CD14-positive monocyte (primary cell): ENCODE measurements around the gene EPHA7. TPM values are rescaled to one million over a fixed set of nuclear protein-coding genes. Genes with fewer than 3 reads are reported as not detected.

Experiments
- DNase-seq, 3 donors: peaks; one replicate each; pipeline ENCODE4 v3.0.0-alpha.2; 2011 to 2022
- H2AFZ ChIP-seq: 2 replicates; pipeline ENCODE4 v1.6.0; 2012; ENCODE audit warnings: mild to moderate bottlenecking, low read depth, low read length, inconsistent platforms; ENCODE audit not compliant: insufficient read depth, poor library complexity, severe bottlenecking
- H3K27ac ChIP-seq, 2 donors: 1 replicate in 1 of 2; 2 replicates in 1 of 2; pipeline ENCODE4 v1.5.1; 2012 to 2013; ENCODE audit warnings: low read length in 2 of 2, control low read depth in 1 of 2, inconsistent platforms in 1 of 2, low read depth in 1 of 2, mild to moderate bottlenecking in 1 of 2
- H3K27me3 ChIP-seq, 2 donors: one replicate each; pipeline versions ENCODE4 v1.6.0 to v1.6.1; 2011 to 2013; ENCODE audit warnings: low read length in 2 of 2; ENCODE audit not compliant: control insufficient read depth in 2 of 2, insufficient read depth in 2 of 2
- H3K36me3 ChIP-seq, 2 donors: replicated peaks in 1 of 2; 1 replicate in 1 of 2; 2 replicates in 1 of 2; pipeline versions ENCODE4 v1.5.1 to v1.6.1; 2012 to 2013; ENCODE audit warnings: low read length in 2 of 2, control low read depth in 1 of 2, inconsistent platforms in 1 of 2, mild to moderate bottlenecking in 1 of 2; ENCODE audit not compliant: insufficient read depth in 2 of 2, control insufficient read depth in 1 of 2
- H3K4me1 ChIP-seq, 2 donors: 1 replicate in 1 of 2; 2 replicates in 1 of 2; pipeline versions ENCODE4 v1.5.1 to v1.6.1; 2012 to 2013; ENCODE audit warnings: low read length in 2 of 2, control low read depth in 1 of 2, inconsistent platforms in 1 of 2, mild to moderate bottlenecking in 1 of 2, moderate library complexity in 1 of 2; ENCODE audit not compliant: insufficient read depth in 2 of 2, control insufficient read depth in 1 of 2
- H3K4me2 ChIP-seq: replicated peaks from 2 replicates; pipeline ENCODE3; 2012; ENCODE audit warnings: low read length, moderate library complexity, mild to moderate bottlenecking; ENCODE audit not compliant: poor library complexity, severe bottlenecking; ENCODE audit errors: extremely low read depth
- H3K4me3 ChIP-seq, 3 experiments: fragments of 200-600 bp in 1 of 3; sonication (generic) in 1 of 3; replicated peaks in 1 of 3; 1 replicate in 2 of 3; 2 replicates in 1 of 3; pipeline ENCODE4 v1.5.1; 2011 to 2013; ENCODE audit warnings: low read length in 3 of 3, mild to moderate bottlenecking in 3 of 3, control low read depth in 2 of 3, low read depth in 2 of 3, inconsistent platforms in 1 of 3, moderate library complexity in 1 of 3
- H3K79me2 ChIP-seq: 2 replicates; pipeline ENCODE4 v1.6.0; 2012; ENCODE audit warnings: mild to moderate bottlenecking, control low read depth, inconsistent platforms, low read length, moderate library complexity; ENCODE audit not compliant: insufficient read depth
- H3K9ac ChIP-seq: 2 replicates; pipeline ENCODE4 v1.6.0; 2017; ENCODE audit warnings: low read length, mild to moderate bottlenecking; ENCODE audit not compliant: insufficient read depth, poor library complexity, severe bottlenecking
- H3K9me3 ChIP-seq, 2 donors: replicated peaks in 1 of 2; 1 replicate in 1 of 2; 2 replicates in 1 of 2; pipeline versions ENCODE4 v1.5.1 to v1.6.1; 2012 to 2013; ENCODE audit warnings: low read length in 2 of 2, control low read depth in 1 of 2; ENCODE audit not compliant: control insufficient read depth in 1 of 2, insufficient read depth in 1 of 2
- H4K20me1 ChIP-seq: 2 replicates; pipeline ENCODE4 v1.6.0; 2012; ENCODE audit warnings: mild to moderate bottlenecking, low read length, control low read depth, moderate library complexity; ENCODE audit not compliant: insufficient read depth
- H3K27ac Mint-ChIP-seq, 7 donors: one replicate each; pipeline ENCODE4 v1.8.0; 2020; ENCODE audit warnings: mild to moderate bottlenecking in 7 of 7, mixed read lengths in 7 of 7, moderate library complexity in 6 of 7, inconsistent platforms in 2 of 7
- H3K27me3 Mint-ChIP-seq, 3 donors: one replicate each; pipeline ENCODE4 v1.8.0; 2021 to 2022; ENCODE audit warnings: low read depth in 3 of 3, mild to moderate bottlenecking in 3 of 3, mixed read lengths in 3 of 3, moderate library complexity in 3 of 3, inconsistent platforms in 1 of 3
- H3K36me3 Mint-ChIP-seq, 2 donors: one replicate each; pipeline ENCODE4 v1.8.0; 2020; ENCODE audit warnings: mixed read lengths in 2 of 2, inconsistent platforms in 1 of 2, mild to moderate bottlenecking in 1 of 2
- H3K4me1 Mint-ChIP-seq: one replicate; pipeline ENCODE4 v1.8.0; 2020; ENCODE audit warnings: mild to moderate bottlenecking, mixed read lengths
- H3K4me3 Mint-ChIP-seq, 2 donors: one replicate each; pipeline ENCODE4 v1.8.0; 2020; ENCODE audit warnings: mild to moderate bottlenecking in 2 of 2, mixed read lengths in 2 of 2, moderate library complexity in 1 of 2
- H3K9me3 Mint-ChIP-seq, 7 donors: one replicate each; pipeline ENCODE4 v1.8.0; 2020 to 2022; ENCODE audit warnings: mixed read lengths in 7 of 7, mild to moderate bottlenecking in 6 of 7, moderate library complexity in 6 of 7, inconsistent platforms in 2 of 7
- WGBS: methylation state at CpG from one replicate; pipeline ENCODE4 v1.1.5; 2013; ENCODE audit warnings: missing lambda C conversion rate; ENCODE audit not compliant: insufficient coverage; 5-methylcytosine and 5-hydroxymethylcytosine counted together
- intact Hi-C, 2 donors: fragments of 100-400 bp; cut with micrococcal nuclease; formaldehyde crosslinking; loops; one replicate each; pipeline versions ENCODE4 v1.15.0 to v1.15.1; 2023
- polyA plus RNA-seq, 3 donors: library from polyadenylated mRNA; depleted of rRNA in 1 of 3; unstranded in 2 of 3; stranded (reverse) in 1 of 3; fragments of 300-500 nt in 2 of 3; fragments of >200 nt in 1 of 3; fragmentation: Illumina TruSeq in 2 of 3; gene quantifications; 1 replicate in 2 of 3; 2 replicates in 1 of 3; pipeline ENCODE4 v1.2.3, GENCODE V29; 2012 to 2021
- TF ChIP-seq, protein P1 (sequence below): fragments of 200-600 bp; IDR thresholded peaks from one replicate; pipeline ENCODE4 v1.8.0; 2022; ENCODE audit warnings: antibody characterized with exemption, mild to moderate bottlenecking

Gene EPHA7
- polyA plus RNA-seq, 3 donors: not detected

GRCh38 chr6:93329301-93330000 is 89.9 kb downstream of the EPHA7 start:
- Histone ChIP-seq H3K9ac (no peak overlapping the region), H3K36me3 (no peaks in the 10 kb centered on the region), H3K79me2 (no peaks in the 10 kb centered on the region), H3K27me3 (no peaks in the 10 kb centered on the region), H2AFZ (no peak overlapping the region), H3K9me3 (no peaks in the 10 kb centered on the region), H3K4me1 (no peaks in the 10 kb centered on the region), H4K20me1 (no peaks in the 10 kb centered on the region), H3K4me3 (no peak overlapping the region), H3K27ac (no peak overlapping the region), H3K4me2 (no peak overlapping the region)
- TF ChIP-seq, protein P1, sequence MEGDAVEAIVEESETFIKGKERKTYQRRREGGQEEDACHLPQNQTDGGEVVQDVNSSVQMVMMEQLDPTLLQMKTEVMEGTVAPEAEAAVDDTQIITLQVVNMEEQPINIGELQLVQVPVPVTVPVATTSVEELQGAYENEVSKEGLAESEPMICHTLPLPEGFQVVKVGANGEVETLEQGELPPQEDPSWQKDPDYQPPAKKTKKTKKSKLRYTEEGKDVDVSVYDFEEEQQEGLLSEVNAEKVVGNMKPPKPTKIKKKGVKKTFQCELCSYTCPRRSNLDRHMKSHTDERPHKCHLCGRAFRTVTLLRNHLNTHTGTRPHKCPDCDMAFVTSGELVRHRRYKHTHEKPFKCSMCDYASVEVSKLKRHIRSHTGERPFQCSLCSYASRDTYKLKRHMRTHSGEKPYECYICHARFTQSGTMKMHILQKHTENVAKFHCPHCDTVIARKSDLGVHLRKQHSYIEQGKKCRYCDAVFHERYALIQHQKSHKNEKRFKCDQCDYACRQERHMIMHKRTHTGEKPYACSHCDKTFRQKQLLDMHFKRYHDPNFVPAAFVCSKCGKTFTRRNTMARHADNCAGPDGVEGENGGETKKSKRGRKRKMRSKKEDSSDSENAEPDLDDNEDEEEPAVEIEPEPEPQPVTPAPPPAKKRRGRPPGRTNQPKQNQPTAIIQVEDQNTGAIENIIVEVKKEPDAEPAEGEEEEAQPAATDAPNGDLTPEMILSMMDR: no peak
- no peak overlapping the region for H3K4me3 Mint-ChIP-seq
- H3K27ac Mint-ChIP-seq: no peak overlapping the region
- no peak for DNase-seq
- no CpG with 5 or more reads among the region's 2 CpGs for WGBS
- no peaks in the 10 kb centered on the region for H3K9me3 Mint-ChIP-seq
- H3K4me1 Mint-ChIP-seq: no peaks in the 10 kb centered on the region
- H3K27me3 Mint-ChIP-seq: no peaks in the 10 kb centered on the region
- intact Hi-C loops: no loop called here
- H3K36me3 Mint-ChIP-seq: no peaks in the 10 kb centered on the region

- H3K27ac Mint-ChIP-seq: no peak overlapping the region
- Histone ChIP-seq H2AFZ (no peak overlapping the region), H3K4me1 (no peaks in the 10 kb centered on the region), H3K9ac (no peak overlapping the region), H3K27ac (no peak overlapping the region), H3K36me3 (no peaks in the 10 kb centered on the region), H3K4me2 (no peak overlapping the region), H3K27me3 (no peaks in the 10 kb centered on the region), H3K4me3 (no peak overlapping the region), H4K20me1 (no peaks in the 10 kb centered on the region), H3K9me3 (no peaks in the 10 kb centered on the region), H3K79me2 (no peaks in the 10 kb centered on the region)
- no peaks in the 10 kb centered on the region for H3K27me3 Mint-ChIP-seq
- no peaks in the 10 kb centered on the region for H3K36me3 Mint-ChIP-seq
- intact Hi-C loops: no loop called here
- DNase-seq: no peak
- WGBS: 100% methylated on average over 1 of the region's 3 CpGs
- TF ChIP-seq, protein P1: no peak
- H3K4me1 Mint-ChIP-seq: no peaks in the 10 kb centered on the region
- H3K4me3 Mint-ChIP-seq: no peak overlapping the region
- no peaks in the 10 kb centered on the region for H3K9me3 Mint-ChIP-seq
Observed at GRCh38 chr6:93327857-93328256, 91.5 kb downstream of the EPHA7 start.
